ENCODE results near the gene PAQR5.
"Not testable (repeated sequence)": the region's sequence is repeated elsewhere in the genome, so short reads cannot be mapped to it uniquely, and the experiment has no call there.

Gene PAQR5

DNA sequence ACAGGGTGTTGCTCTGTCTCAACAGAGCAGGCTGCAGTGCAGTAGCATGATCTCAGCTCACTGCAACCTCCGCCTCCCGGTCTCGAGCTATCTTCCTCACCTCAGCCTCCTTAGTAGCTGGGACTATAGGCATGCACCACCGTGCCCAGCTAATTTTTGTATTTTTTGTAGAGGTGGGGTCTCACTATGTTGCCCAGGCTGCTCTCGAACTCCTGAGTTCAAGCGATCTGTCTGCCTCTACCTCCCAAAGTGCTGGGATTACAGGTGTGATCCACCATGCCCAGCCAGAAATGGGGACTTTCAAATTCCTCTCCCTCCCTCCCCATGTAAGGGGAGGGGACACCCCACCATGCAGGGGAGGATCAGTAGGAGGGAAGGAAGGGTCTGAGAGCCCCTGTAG is 3.4 kb downstream of the PAQR5 start:
- not testable (repeated sequence) for H3K9me3 ChIP-seq (ENCODE audit: control insufficient read depth, insufficient read depth, low read length); H3K36me3 ChIP-seq (ENCODE audit: insufficient read depth, low read length); H3K9ac ChIP-seq (ENCODE audit: low read depth, low read length)
- peaks cover 11% of the 10 kb centered on the region for H3K4me1 ChIP-seq (ENCODE audit: insufficient read depth, low read length)

DNA sequence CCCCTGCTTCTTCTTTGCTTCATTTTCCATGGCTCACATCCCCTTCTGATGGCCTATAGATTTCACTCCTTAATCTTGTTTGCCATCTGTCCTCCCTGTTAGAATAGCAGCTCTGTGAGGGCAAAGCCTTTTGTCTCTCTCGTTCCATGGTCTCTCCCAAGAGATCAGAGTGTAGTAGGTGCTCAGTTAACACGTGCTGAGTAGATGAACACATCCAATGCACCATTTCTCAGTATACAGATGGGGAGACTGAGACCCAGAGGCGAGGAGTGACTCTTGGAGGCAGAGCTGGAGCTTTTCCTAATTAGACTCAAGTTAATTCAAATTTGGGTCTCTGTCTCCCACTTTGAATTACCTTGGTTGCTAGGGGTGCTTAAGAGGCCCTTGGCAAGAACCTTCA is 4.2 kb downstream of the PAQR5 start:
- peaks cover 11% of the 10 kb centered on the region for H3K4me1 ChIP-seq (ENCODE audit: insufficient read depth, low read length)
- H3K36me3 ChIP-seq (ENCODE audit: insufficient read depth, low read length), result no peaks in the 10 kb centered on the region; the same call in 1 of the 2 replicates
- H3K9me3 ChIP-seq (ENCODE audit: control insufficient read depth, insufficient read depth, low read length), result no peaks in the 10 kb centered on the region
- H3K9ac ChIP-seq (ENCODE audit: low read depth, low read length), result no peak overlapping the region

DNA sequence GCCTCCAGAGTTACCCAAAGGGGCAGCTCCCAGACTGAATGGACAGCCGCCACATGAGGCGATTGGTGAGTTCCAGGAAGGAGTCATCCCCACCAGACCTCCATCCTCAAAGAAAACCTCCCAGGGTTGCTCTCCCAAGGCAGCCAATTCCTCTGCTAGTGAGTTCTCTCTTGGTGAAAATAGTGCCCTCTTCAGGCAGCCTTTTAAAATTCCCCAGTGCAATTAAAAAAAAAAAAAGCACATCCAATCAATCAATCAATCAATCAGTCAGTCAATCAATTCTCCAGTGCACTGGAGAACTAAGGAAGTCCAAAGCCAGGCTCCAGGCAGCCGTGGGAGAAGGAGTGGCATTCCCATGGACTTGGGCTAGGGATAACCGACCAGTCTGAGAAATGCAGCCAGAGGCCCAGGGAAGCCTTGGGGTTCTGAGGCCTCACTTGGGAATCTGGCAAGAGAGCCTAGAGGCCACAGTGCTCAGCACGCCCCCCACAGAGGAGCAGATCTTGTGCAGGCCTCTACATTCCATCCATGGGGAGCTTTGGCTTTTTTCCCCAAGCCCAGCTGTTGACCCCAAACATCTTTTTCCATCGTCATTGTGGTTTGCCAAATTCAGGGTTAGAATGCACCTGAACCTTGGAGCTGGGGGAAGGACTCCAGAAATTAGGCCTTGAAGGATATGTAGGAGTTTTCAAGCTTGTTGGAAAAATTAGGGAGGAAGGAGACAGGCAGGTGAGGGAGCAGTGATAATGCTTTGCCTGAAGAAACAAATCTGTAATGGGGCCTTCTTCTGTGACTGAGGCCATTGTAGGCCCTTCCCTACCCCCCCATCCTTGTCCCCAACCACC is 4.8 kb downstream of the PAQR5 start:
- H3K9ac ChIP-seq (ENCODE audit: low read depth, low read length), result no peak overlapping the region
- H3K36me3 ChIP-seq (ENCODE audit: insufficient read depth, low read length), result no peaks in the 10 kb centered on the region; the same call in 1 of the 2 replicates
- peaks cover 11% of the 10 kb centered on the region for H3K4me1 ChIP-seq (ENCODE audit: insufficient read depth, low read length)
- H3K9me3 ChIP-seq (ENCODE audit: control insufficient read depth, insufficient read depth, low read length), result no peaks in the 10 kb centered on the region

DNA sequence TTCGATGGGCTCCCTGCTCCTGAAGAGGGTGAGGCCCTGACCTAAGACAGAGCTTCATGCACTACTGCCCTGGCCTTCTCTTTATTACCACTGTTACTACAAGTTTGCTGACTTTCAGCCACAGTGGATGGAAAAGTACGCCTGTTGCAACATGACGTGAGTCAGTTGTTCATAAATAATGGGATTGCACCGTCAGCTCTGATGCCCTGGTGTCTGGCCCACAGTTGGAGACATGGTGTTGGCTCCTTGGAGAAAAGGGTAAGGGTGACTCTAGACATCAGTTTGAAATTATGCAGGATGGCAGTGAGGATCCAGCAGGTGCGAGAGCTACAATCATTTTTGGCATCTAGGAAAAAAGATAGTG is 5.5 kb downstream of the PAQR5 start:
- Histone ChIP-seq H3K36me3 (ENCODE audit: insufficient read depth, low read length) (no peaks in the 10 kb centered on the region; the same call in 1 of the 2 replicates), H3K4me1 (ENCODE audit: insufficient read depth, low read length) (peaks cover 11% of the 10 kb centered on the region), H3K9me3 (ENCODE audit: control insufficient read depth, insufficient read depth, low read length) (no peaks in the 10 kb centered on the region), H3K9ac (ENCODE audit: low read depth, low read length) (no peak overlapping the region)

DNA sequence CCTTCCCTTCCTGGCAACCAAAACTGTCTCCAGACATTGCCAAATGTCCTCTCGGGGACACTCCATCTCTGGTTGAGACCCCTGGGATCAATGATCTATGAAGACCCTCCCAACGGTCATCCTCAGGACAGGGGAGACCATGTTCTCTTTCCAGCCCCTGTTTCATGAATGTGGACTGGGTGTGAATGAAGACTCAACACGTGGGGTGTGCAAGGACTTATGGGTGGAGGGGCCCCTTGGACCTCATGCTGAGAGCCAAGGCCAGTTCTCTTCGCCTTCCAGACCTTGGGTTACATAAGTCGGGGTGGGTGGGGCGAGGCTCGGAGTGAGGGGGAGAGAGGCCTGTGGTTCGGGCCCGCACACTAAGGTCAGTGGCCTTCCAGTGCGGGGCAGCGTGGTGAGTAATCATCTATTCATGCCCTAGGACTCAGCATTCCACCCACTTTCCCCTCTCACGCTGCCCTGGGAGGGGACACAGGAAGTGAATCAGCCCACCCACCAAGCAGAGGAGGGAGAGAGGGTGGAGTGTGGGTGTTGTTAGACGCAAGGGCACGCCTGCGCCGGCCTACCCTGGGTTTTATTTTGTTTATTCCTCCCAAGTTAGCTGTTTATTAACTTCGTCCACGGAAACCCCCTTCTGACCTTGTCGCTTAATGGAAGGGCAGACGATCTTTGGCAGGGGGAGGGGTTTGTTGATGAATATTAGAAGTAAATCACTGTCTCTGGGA is 6.7 kb downstream of the PAQR5 start:
- H3K4me1 ChIP-seq (ENCODE audit: insufficient read depth, low read length), result peaks cover 11% of the 10 kb centered on the region
- H3K36me3 ChIP-seq (ENCODE audit: insufficient read depth, low read length), result no peaks in the 10 kb centered on the region; the same call in 1 of the 2 replicates
- no peaks in the 10 kb centered on the region for H3K9me3 ChIP-seq (ENCODE audit: control insufficient read depth, insufficient read depth, low read length)
- no peak overlapping the region for H3K9ac ChIP-seq (ENCODE audit: low read depth, low read length)

DNA sequence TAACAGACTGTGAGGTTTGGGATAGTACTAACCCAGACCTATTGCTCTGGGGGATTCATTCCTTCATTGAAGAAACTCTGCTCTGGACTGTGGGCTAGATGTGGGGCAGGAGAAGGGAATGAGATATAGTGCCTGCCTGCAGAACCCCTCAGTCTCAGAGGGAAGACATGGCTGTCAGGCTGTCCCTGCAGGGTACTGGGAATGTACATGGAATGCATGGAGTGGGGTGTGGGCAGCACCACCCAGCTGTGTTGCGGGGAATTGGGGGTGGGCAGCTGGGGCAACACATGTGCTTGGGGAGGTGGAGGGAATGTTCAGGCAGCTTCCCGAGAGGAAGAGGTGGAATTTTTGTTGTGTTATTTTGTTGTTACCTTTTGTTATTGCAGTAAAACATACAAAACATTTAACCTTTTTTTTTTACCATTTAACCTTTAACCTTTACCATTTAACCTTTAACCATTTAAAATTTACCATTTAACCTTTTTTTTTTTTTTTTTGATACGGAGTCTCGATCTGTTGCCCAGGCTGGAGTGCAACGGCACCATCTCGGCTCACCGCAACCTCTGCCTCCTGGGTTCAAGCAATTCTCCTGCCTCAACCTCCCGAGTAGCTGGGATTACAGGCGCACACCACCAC is 7.3 kb downstream of the PAQR5 start:
- H3K9me3 ChIP-seq (ENCODE audit: control insufficient read depth, insufficient read depth, low read length), result no peaks in the 10 kb centered on the region
- no peak overlapping the region for H3K9ac ChIP-seq (ENCODE audit: low read depth, low read length)
- no peaks in the 10 kb centered on the region; the same call in 1 of the 2 replicates for H3K36me3 ChIP-seq (ENCODE audit: insufficient read depth, low read length)
- H3K4me1 ChIP-seq (ENCODE audit: insufficient read depth, low read length), result peaks cover 12% of the 10 kb centered on the region

DNA sequence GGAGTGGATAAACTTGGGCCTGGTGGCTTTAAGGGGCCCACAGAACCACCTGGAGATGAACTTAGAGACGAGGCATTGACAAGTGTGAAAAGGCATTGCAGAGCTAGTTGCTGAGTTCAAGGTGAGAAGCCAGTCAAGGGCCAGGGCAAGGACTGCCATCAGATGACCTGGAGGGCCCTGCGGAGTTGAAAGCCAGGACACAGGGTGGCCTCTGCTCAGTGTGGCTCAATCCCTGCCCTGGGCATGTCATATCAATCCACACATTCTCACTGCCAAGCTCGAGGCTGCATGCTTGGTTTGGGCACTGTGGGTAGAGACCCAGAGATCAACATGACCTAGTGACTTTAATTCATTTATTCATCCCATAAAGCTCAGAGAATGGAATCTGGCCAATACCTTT is 9.2 kb downstream of the PAQR5 start:
- Histone ChIP-seq H3K9ac (ENCODE audit: low read depth, low read length) (no peak overlapping the region), H3K36me3 (ENCODE audit: insufficient read depth, low read length) (no peaks in the 10 kb centered on the region; the same call in 1 of the 2 replicates), H3K9me3 (ENCODE audit: control insufficient read depth, insufficient read depth, low read length) (no peaks in the 10 kb centered on the region), H3K4me1 (ENCODE audit: insufficient read depth, low read length) (peaks cover 14% of the 10 kb centered on the region; the same call in 1 of the 2 replicates)

DNA sequence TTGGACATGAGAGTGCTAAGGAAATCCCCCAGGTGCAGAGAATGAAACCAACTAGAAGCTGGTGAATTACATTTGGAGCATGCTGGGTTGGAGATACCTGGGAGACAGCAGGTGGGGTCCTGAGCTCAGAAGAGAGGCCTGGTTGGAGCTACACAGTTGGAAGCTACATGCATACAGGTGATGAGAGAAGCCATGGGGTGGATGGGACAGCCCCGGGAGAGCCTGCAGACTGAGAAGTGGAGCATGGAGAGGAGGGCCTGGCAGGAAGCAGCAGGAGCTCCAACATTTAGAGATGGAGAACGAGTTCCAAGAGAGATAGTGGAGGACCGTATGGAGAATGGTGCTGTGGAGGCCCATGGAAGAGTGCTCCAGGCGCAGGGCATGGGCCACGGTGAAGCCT is 10.2 kb downstream of the PAQR5 start:
- no peaks in the 10 kb centered on the region for H3K9me3 ChIP-seq (ENCODE audit: control insufficient read depth, insufficient read depth, low read length)
- no peak overlapping the region for H3K9ac ChIP-seq (ENCODE audit: low read depth, low read length)
- no peaks in the 10 kb centered on the region for H3K36me3 ChIP-seq (ENCODE audit: insufficient read depth, low read length)
- H3K4me1 ChIP-seq (ENCODE audit: insufficient read depth, low read length), result peaks cover 14% of the 10 kb centered on the region; the same call in 1 of the 2 replicates

DNA sequence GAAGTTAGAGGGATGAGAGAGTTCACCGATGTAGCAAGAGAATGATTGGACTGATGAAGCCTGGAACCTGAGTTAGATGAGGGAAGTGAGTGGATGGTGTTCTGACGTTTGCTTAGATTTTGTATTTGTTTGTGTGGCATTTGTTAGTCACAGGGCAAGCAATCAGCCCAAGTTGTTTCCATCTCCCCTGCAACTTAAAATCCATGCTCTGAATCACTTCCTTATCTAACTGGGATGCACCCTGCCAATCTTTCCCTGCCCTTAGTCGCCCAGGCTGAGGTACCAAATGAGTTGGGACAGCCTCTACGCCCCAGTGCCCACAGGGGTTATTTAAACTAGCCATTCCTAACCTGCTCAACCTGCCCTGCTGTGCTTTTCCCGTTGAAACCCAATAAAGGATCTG is 12.6 kb downstream of the PAQR5 start:
- Histone ChIP-seq H3K9ac (ENCODE audit: low read depth, low read length) (no peak overlapping the region), H3K4me1 (ENCODE audit: insufficient read depth, low read length) (peaks cover 14% of the 10 kb centered on the region; the same call in 1 of the 2 replicates), H3K9me3 (ENCODE audit: control insufficient read depth, insufficient read depth, low read length) (no peaks in the 10 kb centered on the region), H3K36me3 (ENCODE audit: insufficient read depth, low read length) (no peaks in the 10 kb centered on the region)

DNA sequence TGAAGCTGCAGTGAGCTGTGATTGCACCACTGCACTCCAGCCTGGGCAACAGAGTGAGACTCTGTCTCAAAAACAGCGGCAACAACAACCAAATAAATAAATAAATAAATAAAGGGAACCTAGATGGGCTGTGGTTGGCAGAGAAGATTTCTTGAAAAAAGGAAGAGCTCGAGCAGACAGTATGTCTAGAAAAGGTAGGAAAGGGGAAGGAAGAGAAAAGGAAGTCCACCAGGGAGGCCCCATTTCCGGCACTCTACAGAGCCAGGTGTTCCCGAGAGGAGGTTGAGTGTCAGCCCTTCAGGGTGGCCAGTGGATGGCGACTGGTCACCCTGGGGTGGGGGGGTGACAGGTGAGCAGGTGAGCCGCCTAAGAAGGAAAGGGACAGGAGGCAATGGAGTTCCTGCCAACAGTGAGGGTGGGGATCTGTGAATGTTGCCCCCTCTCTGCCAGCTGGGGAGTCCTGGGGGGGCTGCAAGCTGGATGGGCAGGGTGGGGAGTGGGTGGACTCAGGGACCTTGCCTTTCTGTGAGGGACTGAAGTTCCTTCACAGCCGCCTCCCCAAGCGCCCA is 14.8 kb downstream of the PAQR5 start:
- peaks cover 14% of the 10 kb centered on the region; the same call in 1 of the 2 replicates for H3K4me1 ChIP-seq (ENCODE audit: insufficient read depth, low read length)
- no peak overlapping the region for H3K9ac ChIP-seq (ENCODE audit: low read depth, low read length)
- no peaks in the 10 kb centered on the region for H3K36me3 ChIP-seq (ENCODE audit: insufficient read depth, low read length)
- no peaks in the 10 kb centered on the region for H3K9me3 ChIP-seq (ENCODE audit: control insufficient read depth, insufficient read depth, low read length)

DNA sequence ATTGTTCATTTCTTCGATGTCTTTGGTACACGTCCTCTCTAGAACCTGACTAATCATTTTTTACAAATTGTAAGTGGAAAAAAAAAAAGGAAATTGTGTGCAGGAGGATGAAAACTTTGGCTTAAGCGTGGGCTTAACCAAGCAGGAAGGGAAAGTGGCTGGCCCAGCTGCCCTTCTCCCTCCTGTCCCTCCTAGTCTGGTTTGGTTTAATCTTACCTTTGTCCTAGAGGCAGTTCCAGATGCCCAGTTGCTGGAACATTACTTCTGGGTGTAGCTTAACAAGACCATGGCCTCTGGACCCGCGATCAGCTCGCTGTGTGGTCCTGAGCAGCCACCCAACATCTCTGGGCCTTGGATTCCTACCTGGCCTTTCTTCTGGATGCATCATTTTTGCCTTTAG is 15.4 kb downstream of the PAQR5 start:
- H3K4me1 ChIP-seq (ENCODE audit: insufficient read depth, low read length), result peaks cover 14% of the 10 kb centered on the region; the same call in 1 of the 2 replicates
- no peak overlapping the region for H3K9ac ChIP-seq (ENCODE audit: low read depth, low read length)
- no peaks in the 10 kb centered on the region for H3K9me3 ChIP-seq (ENCODE audit: control insufficient read depth, insufficient read depth, low read length)
- no peaks in the 10 kb centered on the region for H3K36me3 ChIP-seq (ENCODE audit: insufficient read depth, low read length)

DNA sequence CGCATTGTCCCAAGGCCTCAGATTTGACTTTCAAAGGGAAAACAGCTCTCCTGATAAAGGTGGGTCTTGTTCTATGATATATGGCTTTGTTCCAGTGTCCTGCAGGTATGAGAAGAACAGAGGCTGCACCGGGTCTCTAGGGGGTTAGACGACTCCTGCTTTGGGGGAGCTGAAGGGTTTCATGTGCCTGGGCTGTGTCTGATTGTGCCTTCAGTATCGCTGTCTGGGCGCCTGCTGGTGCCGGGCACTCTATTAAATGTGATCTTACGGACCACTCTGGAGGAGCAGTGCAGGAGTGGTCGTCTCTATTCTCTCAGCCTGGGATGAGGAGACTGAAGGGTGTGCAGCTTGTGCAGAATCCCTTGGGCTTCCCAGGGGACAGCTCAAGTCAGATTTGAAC is 16.0 kb downstream of the PAQR5 start:
- H3K36me3 ChIP-seq (ENCODE audit: insufficient read depth, low read length), result no peaks in the 10 kb centered on the region
- no peak overlapping the region for H3K9ac ChIP-seq (ENCODE audit: low read depth, low read length)
- peaks cover 14% of the 10 kb centered on the region; the same call in 1 of the 2 replicates for H3K4me1 ChIP-seq (ENCODE audit: insufficient read depth, low read length)
- H3K9me3 ChIP-seq (ENCODE audit: control insufficient read depth, insufficient read depth, low read length), result no peaks in the 10 kb centered on the region

DNA sequence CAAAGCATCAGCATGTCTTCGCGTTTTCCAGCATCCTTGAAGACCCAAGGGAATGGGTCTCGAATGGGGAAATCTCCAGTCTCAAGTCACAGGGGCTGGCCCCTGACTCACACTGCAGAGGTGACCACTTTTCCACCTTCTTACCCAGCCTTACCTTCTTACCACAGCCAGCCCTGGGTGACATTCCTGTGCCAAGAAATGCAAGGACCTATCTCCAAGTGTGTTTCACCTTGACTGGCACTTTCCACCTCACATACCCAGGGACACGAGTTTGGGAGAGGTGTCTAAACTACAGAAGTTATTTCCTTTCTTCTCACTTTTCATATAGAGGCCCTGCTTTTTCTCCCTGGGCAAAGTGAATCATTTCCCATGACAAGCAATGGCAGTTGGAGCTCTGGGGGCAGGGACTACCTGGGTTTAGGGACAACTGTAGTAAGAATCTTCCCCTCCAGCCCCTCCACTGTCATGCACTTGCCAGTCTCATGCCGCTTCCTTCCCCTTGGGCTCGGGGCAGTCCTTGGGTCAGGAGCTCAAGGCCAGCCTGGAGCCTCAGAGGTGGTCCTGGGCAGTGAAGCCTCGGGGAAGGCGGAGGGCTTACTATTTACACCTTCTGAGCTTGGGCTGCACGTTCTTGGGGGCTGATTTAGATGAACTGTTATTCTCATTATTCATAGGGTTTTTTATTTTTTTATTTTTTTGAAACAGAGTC is 16.8 kb downstream of the PAQR5 start:
- no peak overlapping the region for H3K9ac ChIP-seq (ENCODE audit: low read depth, low read length)
- H3K9me3 ChIP-seq (ENCODE audit: control insufficient read depth, insufficient read depth, low read length), result no peaks in the 10 kb centered on the region
- no peaks in the 10 kb centered on the region for H3K36me3 ChIP-seq (ENCODE audit: insufficient read depth, low read length)
- peaks cover 14% of the 10 kb centered on the region; the same call in 1 of the 2 replicates for H3K4me1 ChIP-seq (ENCODE audit: insufficient read depth, low read length)

DNA sequence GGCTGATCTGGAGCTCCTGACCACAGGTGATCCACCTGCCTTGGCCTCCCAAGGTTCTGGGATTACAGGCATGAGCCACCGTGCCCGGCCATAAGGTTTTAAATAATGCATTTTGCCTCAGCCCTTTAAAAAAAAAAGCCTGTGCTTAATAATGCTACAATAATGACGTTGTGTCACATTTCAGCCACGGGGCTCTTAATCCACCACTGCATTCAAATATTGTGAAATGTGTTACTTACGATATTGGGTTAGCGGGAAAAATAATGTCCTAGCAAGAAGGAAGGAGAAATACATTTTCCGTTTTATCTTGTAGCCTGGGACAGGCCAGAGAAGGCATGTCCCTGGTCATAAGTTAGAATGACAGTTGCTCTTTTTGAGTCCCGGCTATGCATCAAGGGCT is 17.6 kb downstream of the PAQR5 start:
- H3K4me1 ChIP-seq (ENCODE audit: insufficient read depth, low read length), result peaks cover 11% of the 10 kb centered on the region; the same call in 1 of the 2 replicates
- H3K36me3 ChIP-seq (ENCODE audit: insufficient read depth, low read length), result no peaks in the 10 kb centered on the region
- no peak overlapping the region for H3K9ac ChIP-seq (ENCODE audit: low read depth, low read length)
- H3K9me3 ChIP-seq (ENCODE audit: control insufficient read depth, insufficient read depth, low read length), result no peaks in the 10 kb centered on the region
